GM13977 (cell line): ENCODE measurements around the gene NECAB3.

Experiments
- DNase-seq: peaks from one replicate; pipeline ENCODE4 v3.0.0; 2012; ENCODE audit warnings: low spot score
- CTCF ChIP-seq: IDR thresholded peaks from 2 replicates; pipeline ENCODE4 v1.5.1; 2012; ENCODE audit warnings: mild to moderate bottlenecking, control low read depth; ENCODE audit not compliant: insufficient read depth; ENCODE audit errors: extremely low read depth, missing control alignments
- in situ Hi-C: fragments of 300-500 bp; cut with MboI; formaldehyde crosslinking; loops from one replicate; pipeline ENCODE4 v1.12.0; 2022; ENCODE audit warnings: low sequenced_read_pairs, low pct_unique_long_range_greater_than_20kb, mixed read lengths, inconsistent platforms; ENCODE audit not compliant: unreplicated experiment

NECAB3 gene

GRCh38 chr20:33676652-33677645 is 2.7 kb upstream of the NECAB3 start:
- in situ Hi-C loops: no loop called here
- no peak for TF ChIP-seq CTCF
- no peak for DNase-seq

GRCh38 chr20:33676121-33676520 is 1.9 kb upstream of the NECAB3 start:
- TF ChIP-seq CTCF: no peak
- DNase-seq: no peak
- in situ Hi-C loops: no loop called here

GRCh38 chr20:33675136-33675959 is 1.1 kb upstream of the NECAB3 start:
- in situ Hi-C loops: no loop called here
- TF ChIP-seq CTCF: no peak
- DNase-seq: no peak

- in situ Hi-C loops: no loop called here
- no peak for TF ChIP-seq CTCF
- DNase-seq: no peak
Measured at GRCh38 chr20:33673410-33674293, 576 bp downstream of the NECAB3 start.

- in situ Hi-C loops: no loop called here
- DNase-seq: no peak
Measured at GRCh38 chr20:33673114-33673409, 1.2 kb downstream of the NECAB3 start.

More at GRCh38 chr20:33673114-33673409, 1.2 kb downstream of the NECAB3 start:
- no peak for TF ChIP-seq CTCF
